ENCODE measurements around the gene PPP1R1B.
"Not testable (repeated sequence)": the region's sequence is repeated elsewhere in the genome, so short reads cannot be mapped to it uniquely, and the experiment has no call there.

PPP1R1B gene

GRCh38 chr17:39626171-39627046, at the start of gene PPP1R1B:
PPP1R1B (plus strand) TSS chr17:39626952; CDS start chr17:39627393, 441 bp downstream.
- DNase-seq = no peak

GRCh38 chr17:39578272-39578671, 48.5 kb upstream of the PPP1R1B start:
- DNase-seq = no peak

- no peak for DNase-seq
These were observed 47.3 kb upstream of the PPP1R1B start for GRCh38 chr17:39579318-39580081.

GRCh38 chr17:39580082-39580468, 46.7 kb upstream of the PPP1R1B start:
- DNase-seq = no peak

GRCh38 chr17:39581071-39581758, 45.5 kb upstream of the PPP1R1B start:
- no peak for DNase-seq

- DNase-seq = no peak
These were observed 45.0 kb upstream of the PPP1R1B start for GRCh38 chr17:39581759-39582085.

- DNase-seq = no peak
These were observed 44.1 kb upstream of the PPP1R1B start for GRCh38 chr17:39582658-39583057.

- DNase-seq = not testable (repeated sequence)
These were observed 36.6 kb upstream of the PPP1R1B start for GRCh38 chr17:39590180-39590579.

- peak; percentile 44 for DNase-seq
These were observed 34.5 kb upstream of the PPP1R1B start for GRCh38 chr17:39591958-39592954.

GRCh38 chr17:39593371-39593770, 33.4 kb upstream of the PPP1R1B start:
- no peak for DNase-seq

GRCh38 chr17:39595294-39595693, 31.5 kb upstream of the PPP1R1B start:
- DNase-seq = no peak

- DNase-seq = no peak
These were observed 30.7 kb upstream of the PPP1R1B start for GRCh38 chr17:39595928-39596510.

GRCh38 chr17:39596543-39597267, 30.0 kb upstream of the PPP1R1B start:
- DNase-seq = no peak

GRCh38 chr17:39597372-39598046, 29.2 kb upstream of the PPP1R1B start:
- no peak for DNase-seq

GRCh38 chr17:39598047-39598481, 28.7 kb upstream of the PPP1R1B start:
- no peak for DNase-seq

- no peak for DNase-seq
These were observed 28.1 kb upstream of the PPP1R1B start for GRCh38 chr17:39598630-39599003.

- no peak for DNase-seq
These were observed 27.6 kb upstream of the PPP1R1B start for GRCh38 chr17:39599004-39599664.

- DNase-seq = no peak
These were observed 27.0 kb upstream of the PPP1R1B start for GRCh38 chr17:39599665-39600231.

GRCh38 chr17:39600288-39600996, 26.3 kb upstream of the PPP1R1B start:
- DNase-seq = no peak

Data from NCI-H1105 (cell line).